PFSK-1 (cell line): ENCODE results near the gene PRR11.

ENCODE experiments used
- POLR2AphosphoS5 ChIP-seq: IDR thresholded peaks from 2 replicates; pipeline ENCODE4 v1.6.1; 2012; ENCODE audit warnings: low read depth, mild to moderate bottlenecking, control low read depth, low read length, moderate library complexity
- SIN3A ChIP-seq: IDR thresholded peaks from 2 replicates; pipeline ENCODE4 v1.6.1; 2012; ENCODE audit warnings: mild to moderate bottlenecking, low read length, moderate library complexity, borderline replicate concordance; ENCODE audit not compliant: insufficient read depth
- TAF1 ChIP-seq: IDR thresholded peaks from 2 replicates; pipeline ENCODE4 v1.6.1; 2012; ENCODE audit warnings: low read length, control low read depth, borderline replicate concordance; ENCODE audit not compliant: insufficient read depth
- TF ChIP-seq, protein P1 (sequence below), 2 experiments: IDR thresholded peaks; 2 replicates each; pipeline versions ENCODE4 v1.6.1 to v1.8.0; 2011 to 2012; ENCODE audit warnings: low read depth in 2 of 2, low read length in 2 of 2, control low read depth in 1 of 2, inconsistent platforms in 1 of 2, mild to moderate bottlenecking in 1 of 2, moderate library complexity in 1 of 2; ENCODE audit not compliant: insufficient read depth in 1 of 2

DNA sequence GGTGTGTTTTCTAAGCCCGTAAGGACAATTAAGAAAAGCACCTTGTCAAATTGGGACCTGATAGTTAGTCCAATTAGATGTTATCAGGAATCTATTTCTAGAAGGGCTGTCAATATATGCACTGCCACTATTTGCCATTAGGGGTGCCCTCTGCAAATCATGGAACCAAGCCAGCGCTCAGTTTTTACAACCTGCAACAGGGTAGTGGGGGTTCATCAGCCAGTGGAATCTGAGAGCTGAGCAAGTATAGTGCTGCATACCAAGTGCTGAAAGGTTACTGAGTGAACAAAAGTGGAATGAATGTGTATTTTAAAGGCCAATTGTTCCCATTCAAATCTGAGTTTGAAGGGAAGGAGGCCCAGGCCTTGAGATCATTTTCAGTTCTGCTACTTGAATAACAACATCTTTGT is 10.4 kb downstream of the PRR11 start:
- TF ChIP-seq POLR2AphosphoS5 (no peak), TAF1 (peak; percentile 24; the same call in 1 of the 2 replicates), SIN3A (no peak)
- TF ChIP-seq, protein P1, sequence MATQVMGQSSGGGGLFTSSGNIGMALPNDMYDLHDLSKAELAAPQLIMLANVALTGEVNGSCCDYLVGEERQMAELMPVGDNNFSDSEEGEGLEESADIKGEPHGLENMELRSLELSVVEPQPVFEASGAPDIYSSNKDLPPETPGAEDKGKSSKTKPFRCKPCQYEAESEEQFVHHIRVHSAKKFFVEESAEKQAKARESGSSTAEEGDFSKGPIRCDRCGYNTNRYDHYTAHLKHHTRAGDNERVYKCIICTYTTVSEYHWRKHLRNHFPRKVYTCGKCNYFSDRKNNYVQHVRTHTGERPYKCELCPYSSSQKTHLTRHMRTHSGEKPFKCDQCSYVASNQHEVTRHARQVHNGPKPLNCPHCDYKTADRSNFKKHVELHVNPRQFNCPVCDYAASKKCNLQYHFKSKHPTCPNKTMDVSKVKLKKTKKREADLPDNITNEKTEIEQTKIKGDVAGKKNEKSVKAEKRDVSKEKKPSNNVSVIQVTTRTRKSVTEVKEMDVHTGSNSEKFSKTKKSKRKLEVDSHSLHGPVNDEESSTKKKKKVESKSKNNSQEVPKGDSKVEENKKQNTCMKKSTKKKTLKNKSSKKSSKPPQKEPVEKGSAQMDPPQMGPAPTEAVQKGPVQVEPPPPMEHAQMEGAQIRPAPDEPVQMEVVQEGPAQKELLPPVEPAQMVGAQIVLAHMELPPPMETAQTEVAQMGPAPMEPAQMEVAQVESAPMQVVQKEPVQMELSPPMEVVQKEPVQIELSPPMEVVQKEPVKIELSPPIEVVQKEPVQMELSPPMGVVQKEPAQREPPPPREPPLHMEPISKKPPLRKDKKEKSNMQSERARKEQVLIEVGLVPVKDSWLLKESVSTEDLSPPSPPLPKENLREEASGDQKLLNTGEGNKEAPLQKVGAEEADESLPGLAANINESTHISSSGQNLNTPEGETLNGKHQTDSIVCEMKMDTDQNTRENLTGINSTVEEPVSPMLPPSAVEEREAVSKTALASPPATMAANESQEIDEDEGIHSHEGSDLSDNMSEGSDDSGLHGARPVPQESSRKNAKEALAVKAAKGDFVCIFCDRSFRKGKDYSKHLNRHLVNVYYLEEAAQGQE (IDR thresholded peaks at IDR 0.05; ENCODE audit: insufficient read depth in 1 of 2, low read depth in 2 of 2, low read length in 2 of 2), result no peak
